Common myeloid progenitor, CD34-positive (primary cell): ENCODE data around the gene NFIC.

Source experiments
- CTCF ChIA-PET: fragments of 350-600 bp; sonication (Branson Sonifier 250); formaldehyde crosslinking; loops from one replicate; lab custom pipeline; 2021; ENCODE audit warnings: antibody characterized with exemption; lab: Charles Lee
- POLR2A ChIA-PET: fragments of 350-600 bp; sonication (Branson Sonifier 250); formaldehyde crosslinking; loops from one replicate; lab custom pipeline; 2021; ENCODE audit warnings: antibody characterized with exemption; lab: Charles Lee
- DNase-seq, 3 donors: peaks; one replicate each; pipeline versions ENCODE4 v3.0.0 to v3.0.0-alpha.2; 2013
- H3K27ac ChIP-seq, 2 experiments: 1 replicate in 1 of 2; 2 replicates in 1 of 2; pipeline ENCODE4 v1.7.0; 2013; ENCODE audit warnings: inconsistent platforms in 2 of 2, low read length in 2 of 2, mild to moderate bottlenecking in 2 of 2, low read depth in 1 of 2, moderate library complexity in 1 of 2; ENCODE audit not compliant: severe bottlenecking in 2 of 2, insufficient read depth in 1 of 2, poor library complexity in 1 of 2
- H3K27me3 ChIP-seq, 5 experiments: replicated peaks in 2 of 5; 1 replicate in 3 of 5; 2 replicates in 2 of 5; pipeline versions ENCODE4 v1.6.1 to v1.7.0; 2013; ENCODE audit warnings: low read length in 4 of 5, mild to moderate bottlenecking in 2 of 5, moderate library complexity in 2 of 5, inconsistent platforms in 1 of 5; ENCODE audit not compliant: insufficient read depth in 5 of 5, control insufficient read depth in 4 of 5
- H3K36me3 ChIP-seq, 4 experiments: 1 replicate in 2 of 4; 2 replicates in 2 of 4; pipeline versions ENCODE4 v1.6.1 to v1.7.0; 2013; ENCODE audit warnings: low read length in 3 of 4, control low read depth in 1 of 4, mild to moderate bottlenecking in 1 of 4; ENCODE audit not compliant: control insufficient read depth in 4 of 4, insufficient read depth in 4 of 4
- H3K4me1 ChIP-seq, 4 experiments: 1 replicate in 3 of 4; 2 replicates in 1 of 4; pipeline versions ENCODE4 v1.6.1 to v1.7.1; 2013; ENCODE audit warnings: low read length in 3 of 4, mild to moderate bottlenecking in 3 of 4, control low read depth in 1 of 4, inconsistent platforms in 1 of 4, moderate library complexity in 1 of 4; ENCODE audit not compliant: control insufficient read depth in 4 of 4, insufficient read depth in 4 of 4; ENCODE audit errors: control extremely low read depth in 1 of 4
- H3K4me3 ChIP-seq, 7 experiments: 1 replicate in 4 of 7; 2 replicates in 3 of 7; pipeline versions ENCODE4 v1.5.1 to v1.7.0; 2013; ENCODE audit warnings: mild to moderate bottlenecking in 7 of 7, low read length in 6 of 7, moderate library complexity in 6 of 7, inconsistent platforms in 2 of 7, low read depth in 2 of 7, control low read depth in 1 of 7; ENCODE audit not compliant: insufficient read depth in 4 of 7, control insufficient read depth in 1 of 7; ENCODE audit errors: extremely low read depth in 1 of 7
- H3K9me3 ChIP-seq, 5 experiments: 1 replicate in 4 of 5; 2 replicates in 1 of 5; pipeline versions ENCODE4 v1.6.1 to v1.7.1; 2013; ENCODE audit warnings: low read length in 4 of 5, mild to moderate bottlenecking in 2 of 5, inconsistent platforms in 1 of 5, low read depth in 1 of 5, moderate library complexity in 1 of 5; ENCODE audit not compliant: control insufficient read depth in 4 of 5, insufficient read depth in 2 of 5; ENCODE audit errors: control extremely low read depth in 1 of 5
- WGBS: methylation state at CpG from one replicate; pipeline ENCODE4 v1.1.5; 2013; ENCODE audit not compliant: insufficient coverage; 5-methylcytosine and 5-hydroxymethylcytosine counted together

NFIC gene

DNA sequence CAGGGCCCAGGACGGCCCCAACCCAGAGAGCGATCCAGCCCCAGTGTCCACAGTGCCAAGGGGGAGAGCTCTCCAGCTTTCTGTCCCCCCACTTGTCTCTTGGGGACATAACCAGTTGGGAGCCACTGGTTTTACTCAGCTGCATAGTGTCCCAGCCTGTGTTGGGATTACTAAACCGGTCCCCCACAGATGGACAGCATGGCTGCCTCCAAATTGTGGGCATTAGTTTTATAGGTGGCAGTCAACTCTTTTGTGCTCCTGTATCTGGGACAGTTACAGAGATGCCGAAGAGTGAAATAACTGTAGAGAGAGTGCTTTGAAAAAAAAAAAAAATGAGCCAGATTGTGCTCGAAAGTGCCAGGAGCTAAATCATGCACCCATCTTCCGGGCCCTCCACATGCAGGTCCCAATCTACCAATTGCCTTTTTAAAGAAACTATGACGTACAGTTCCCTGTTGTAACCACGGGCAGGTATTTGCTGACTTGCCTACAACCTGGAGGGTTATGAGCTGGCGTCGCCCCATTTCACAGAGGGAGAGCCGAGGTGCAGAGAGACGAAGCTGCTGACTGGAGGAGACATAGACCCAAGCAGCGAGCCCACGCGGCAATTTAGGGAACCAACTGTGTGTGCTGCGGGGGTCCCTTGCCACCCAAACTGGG lies 2.4 kb upstream of the NFIC start:
- peaks cover 0 to 63% (median 48%) of the 10 kb centered on the region in 4 experiments for H3K4me1 ChIP-seq
- ChIA-PET CTCF (interaction anchor here (0.6 to 1.2 kb wide), 3 partner anchors 38 to 65 kb away, joined by 3 read pairs; no protein-coding TSS in a partner anchor), POLR2A (no interaction called here)
- no peaks in the 10 kb centered on the region for H3K9me3 ChIP-seq
- 90% methylated on average over 15 of the region's 16 CpGs for WGBS
- H3K36me3 ChIP-seq, result no peaks in the 10 kb centered on the region
- H3K27ac ChIP-seq, result no peak overlapping the region
- no peaks in the 10 kb centered on the region for H3K27me3 ChIP-seq
- DNase-seq, result no peak
- no peak overlapping the region for H3K4me3 ChIP-seq

GRCh38 chr19:3364501-3364858 lies 1.9 kb upstream of the NFIC start:
- ChIA-PET CTCF (interaction anchor here (1.1 to 1.2 kb wide), 2 partner anchors 38 to 65 kb away, joined by 3 read pairs; no protein-coding TSS in a partner anchor), POLR2A (no interaction called here)
- H3K4me3 ChIP-seq, result no peak overlapping the region
- H3K9me3 ChIP-seq, result no peaks in the 10 kb centered on the region
- H3K27me3 ChIP-seq, result no peaks in the 10 kb centered on the region
- H3K36me3 ChIP-seq, result no peaks in the 10 kb centered on the region
- H3K4me1 ChIP-seq, result peaks cover 0 to 66% (median 53%) of the 10 kb centered on the region in 4 experiments
- no peak for DNase-seq
- H3K27ac ChIP-seq, result no peak overlapping the region
- 100% methylated on average over 1 of the region's 4 CpGs for WGBS

DNA sequence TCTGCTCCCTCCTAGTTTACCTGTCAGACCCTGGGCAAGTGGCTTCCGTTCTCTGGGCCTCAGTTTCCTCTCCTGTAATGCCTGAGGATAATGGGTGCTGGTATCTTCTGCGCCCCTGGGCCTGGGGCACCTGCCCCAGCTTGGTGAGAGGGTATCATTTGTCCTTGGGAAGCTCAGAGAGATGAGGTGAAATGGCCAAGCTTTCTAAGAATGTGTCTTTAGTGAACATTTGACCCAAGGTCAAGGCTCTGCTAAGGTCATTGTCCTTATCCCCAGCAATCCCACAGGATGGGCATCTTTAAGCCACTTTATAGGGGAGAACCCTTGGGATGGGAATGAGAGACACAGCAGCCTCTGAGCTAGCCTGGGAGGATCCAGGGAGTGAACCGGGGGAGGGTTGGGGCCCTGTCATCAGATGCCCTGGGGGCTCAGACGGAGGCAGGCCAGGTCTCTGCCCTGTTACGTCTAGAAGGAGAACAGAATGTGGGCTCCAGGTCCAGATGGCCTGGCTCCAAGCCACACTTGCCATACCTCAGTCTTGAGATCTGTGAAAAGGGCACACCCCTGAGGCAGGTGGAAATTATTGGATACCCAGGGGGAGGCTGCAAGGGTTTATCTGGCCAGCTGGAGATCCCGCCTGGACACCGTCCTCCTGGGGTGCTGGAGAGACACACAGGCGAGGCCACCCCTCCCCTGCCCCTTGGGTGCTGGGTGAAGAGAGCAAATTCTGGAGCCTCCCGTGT lies 1.1 kb upstream of the NFIC start:
- CTCF ChIA-PET, result interaction anchor here (0.9 to 1.3 kb wide), 3 partner anchors 11 to 66 kb away, joined by 3 read pairs; no protein-coding TSS in a partner anchor

GRCh38 chr19:3366753-3367627 lies 607 bp downstream of the NFIC start:
- CTCF ChIA-PET, result no interaction called here
- H3K4me3 ChIP-seq, result peak overlapping the region; percentile 33 to 86 (median 70)

More for the DNA sequence above, 1.1 kb upstream of the NFIC start:
- DNase-seq, result no peak
- Histone ChIP-seq H3K9me3 (no peaks in the 10 kb centered on the region), H3K36me3 (no peaks in the 10 kb centered on the region), H3K27ac (peak overlapping the region in 1 of 2 experiments; percentile 66), H3K4me1 (peaks cover 0 to 74% (median 60%) of the 10 kb centered on the region in 4 experiments), H3K27me3 (no peaks in the 10 kb centered on the region), H3K4me3 (peak overlapping the region in 6 of 7 experiments; percentile 46 to 86 (median 74))
- POLR2A ChIA-PET, result interaction anchor here (0.5 kb wide), 1 partner anchor 182 kb away, joined by 5 read pairs; no protein-coding TSS in a partner anchor
- WGBS, result 53% methylated on average over 9 of the region's 9 CpGs

GRCh38 chr19:3367628-3368440 lies 1.5 kb downstream of the NFIC start:
- POLR2A ChIA-PET, result no interaction called here
- 33% methylated on average over 19 of the region's 24 CpGs for WGBS
- Histone ChIP-seq H3K27ac (peak overlapping the region in 1 of 2 experiments; percentile 75), H3K4me1 (peaks cover 1 to 66% (median 55%) of the 10 kb centered on the region in 4 experiments), H3K9me3 (no peaks in the 10 kb centered on the region), H3K27me3 (no peaks in the 10 kb centered on the region), H3K4me3 (peak overlapping the region in 5 of 7 experiments; percentile 28 to 86 (median 70)), H3K36me3 (no peaks in the 10 kb centered on the region)
- CTCF ChIA-PET, result no interaction called here
- peak in 1 of 3 donors; percentile 47 for DNase-seq

More at GRCh38 chr19:3366753-3367627, 607 bp downstream of the NFIC start:
- peak in 1 of 3 donors; percentile 47 for DNase-seq
- POLR2A ChIA-PET, result no interaction called here
- H3K27me3 ChIP-seq, result no peaks in the 10 kb centered on the region
- H3K4me1 ChIP-seq, result peaks cover 1 to 71% (median 56%) of the 10 kb centered on the region in 4 experiments
- WGBS, result 0% methylated on average over 17 of the region's 65 CpGs
- no peaks in the 10 kb centered on the region for H3K9me3 ChIP-seq
- H3K36me3 ChIP-seq, result no peaks in the 10 kb centered on the region
- H3K27ac ChIP-seq, result peak overlapping the region in 1 of 2 experiments; percentile 70

DNA sequence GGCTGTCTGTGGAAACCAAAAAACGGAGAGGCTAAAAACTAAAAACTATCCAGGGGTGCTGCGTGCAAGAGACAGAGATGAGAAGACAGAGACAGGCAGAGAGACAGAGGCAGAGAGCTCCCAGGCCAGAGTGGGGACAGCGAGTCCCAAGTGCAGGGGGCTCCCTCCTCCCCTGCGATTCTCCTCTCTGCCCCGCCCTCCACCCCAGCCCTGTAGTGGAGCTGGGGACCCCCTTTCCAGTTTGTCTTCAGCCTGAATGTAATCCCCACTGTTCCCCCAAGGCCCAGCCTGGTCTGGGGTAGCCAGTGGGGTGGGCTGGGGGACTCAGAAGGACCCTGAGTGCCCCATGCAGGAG lies 2.0 kb downstream of the NFIC start:
- WGBS, result 83% methylated on average over 3 of the region's 5 CpGs
- H3K36me3 ChIP-seq, result no peaks in the 10 kb centered on the region
- peaks cover 1 to 68% (median 55%) of the 10 kb centered on the region in 4 experiments for H3K4me1 ChIP-seq
- CTCF ChIA-PET, result no interaction called here
- H3K9me3 ChIP-seq, result no peaks in the 10 kb centered on the region
- no peaks in the 10 kb centered on the region for H3K27me3 ChIP-seq
- H3K27ac ChIP-seq, result peak overlapping the region in 1 of 2 experiments; percentile 75
- peak overlapping the region in 1 of 7 experiments; percentile 16 for H3K4me3 ChIP-seq
- POLR2A ChIA-PET, result no interaction called here
- no peak for DNase-seq
